ENCODE results near the gene ZIC5. TPM values are rescaled to one million over a fixed set of nuclear protein-coding genes. Genes with fewer than 3 reads are reported as not detected.
"Not testable (repeated sequence)": the region's sequence is repeated elsewhere in the genome, so short reads cannot be mapped to it uniquely, and the experiment has no call there.

Gene ZIC5
- total RNA-seq, 1 donor from 2014 or later = not detected

DNA sequence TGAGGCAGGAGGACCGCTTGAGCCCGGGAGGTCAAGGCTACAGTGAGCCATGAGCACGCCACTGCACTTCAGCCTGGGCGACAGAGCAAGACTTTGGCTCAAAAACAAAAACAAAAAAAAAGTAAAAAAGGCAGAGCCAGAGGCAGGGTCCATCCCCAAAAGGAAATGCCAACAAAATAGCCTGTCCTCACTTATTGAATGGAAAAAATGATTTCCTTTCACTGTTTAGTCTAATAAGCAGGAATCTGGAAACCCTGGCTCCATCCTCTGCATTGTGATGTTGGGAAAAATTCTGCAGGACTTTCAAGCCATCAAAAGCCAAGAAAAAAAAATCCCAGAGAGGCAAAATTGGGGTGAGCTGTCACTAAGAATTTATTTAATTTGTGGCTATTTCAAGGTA lies 23.2 kb downstream of the ZIC5 start:
- Mint-ChIP-seq H3K9me3 (no peaks in the 10 kb centered on the region), H3K4me3 (no peak overlapping the region), H3K36me3 (ENCODE audit: low read depth) (no peaks in the 10 kb centered on the region), H3K4me1 (no peaks in the 10 kb centered on the region), H3K27ac (no peak overlapping the region), H3K27me3 (peaks cover 68% of the 10 kb centered on the region)
- POLR2A ChIA-PET = no interaction called here
- no peak for DNase-seq
- no peak for ATAC-seq (ENCODE audit: low read depth)
- CTCF ChIA-PET = no interaction called here
- intact Hi-C loops (cut with micrococcal nuclease) = no loop called here
- TF ChIP-seq, protein P1, sequence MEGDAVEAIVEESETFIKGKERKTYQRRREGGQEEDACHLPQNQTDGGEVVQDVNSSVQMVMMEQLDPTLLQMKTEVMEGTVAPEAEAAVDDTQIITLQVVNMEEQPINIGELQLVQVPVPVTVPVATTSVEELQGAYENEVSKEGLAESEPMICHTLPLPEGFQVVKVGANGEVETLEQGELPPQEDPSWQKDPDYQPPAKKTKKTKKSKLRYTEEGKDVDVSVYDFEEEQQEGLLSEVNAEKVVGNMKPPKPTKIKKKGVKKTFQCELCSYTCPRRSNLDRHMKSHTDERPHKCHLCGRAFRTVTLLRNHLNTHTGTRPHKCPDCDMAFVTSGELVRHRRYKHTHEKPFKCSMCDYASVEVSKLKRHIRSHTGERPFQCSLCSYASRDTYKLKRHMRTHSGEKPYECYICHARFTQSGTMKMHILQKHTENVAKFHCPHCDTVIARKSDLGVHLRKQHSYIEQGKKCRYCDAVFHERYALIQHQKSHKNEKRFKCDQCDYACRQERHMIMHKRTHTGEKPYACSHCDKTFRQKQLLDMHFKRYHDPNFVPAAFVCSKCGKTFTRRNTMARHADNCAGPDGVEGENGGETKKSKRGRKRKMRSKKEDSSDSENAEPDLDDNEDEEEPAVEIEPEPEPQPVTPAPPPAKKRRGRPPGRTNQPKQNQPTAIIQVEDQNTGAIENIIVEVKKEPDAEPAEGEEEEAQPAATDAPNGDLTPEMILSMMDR (IDR thresholded peaks at IDR 0.05) = no peak

DNA sequence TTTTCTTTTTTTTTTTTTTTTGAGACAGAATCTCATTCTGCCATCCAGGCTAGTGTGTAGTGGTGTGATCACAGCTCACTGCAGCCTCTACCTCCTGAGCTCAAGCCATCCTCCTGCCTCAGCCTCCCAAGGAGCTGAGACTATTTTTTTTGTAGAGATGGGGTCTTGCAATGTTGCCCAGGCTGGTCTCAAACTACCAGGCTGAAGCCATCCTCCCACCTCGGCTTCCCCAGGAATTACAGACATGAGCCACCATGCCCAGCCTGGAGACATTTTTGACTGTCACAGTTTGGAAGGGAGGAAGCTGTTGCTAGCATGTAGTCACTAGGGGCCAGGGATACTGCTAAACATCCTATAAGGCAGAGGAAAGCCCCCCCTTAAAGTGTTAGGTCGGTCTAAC lies 23.9 kb downstream of the ZIC5 start:
- H3K4me1 Mint-ChIP-seq = no peaks in the 10 kb centered on the region
- peaks cover 63% of the 10 kb centered on the region for H3K27me3 Mint-ChIP-seq
- ATAC-seq (ENCODE audit: low read depth) (no peak), DNase-seq (no peak)
- H3K27ac Mint-ChIP-seq = no peak overlapping the region
- ChIA-PET POLR2A (no interaction called here), CTCF (no interaction called here)
- no peaks in the 10 kb centered on the region for H3K9me3 Mint-ChIP-seq
- H3K4me3 Mint-ChIP-seq = no peak overlapping the region
- no peaks in the 10 kb centered on the region for H3K36me3 Mint-ChIP-seq (ENCODE audit: low read depth)
- TF ChIP-seq, protein P1 (IDR thresholded peaks at IDR 0.05) = no peak
- intact Hi-C loops (cut with micrococcal nuclease) = no loop called here

DNA sequence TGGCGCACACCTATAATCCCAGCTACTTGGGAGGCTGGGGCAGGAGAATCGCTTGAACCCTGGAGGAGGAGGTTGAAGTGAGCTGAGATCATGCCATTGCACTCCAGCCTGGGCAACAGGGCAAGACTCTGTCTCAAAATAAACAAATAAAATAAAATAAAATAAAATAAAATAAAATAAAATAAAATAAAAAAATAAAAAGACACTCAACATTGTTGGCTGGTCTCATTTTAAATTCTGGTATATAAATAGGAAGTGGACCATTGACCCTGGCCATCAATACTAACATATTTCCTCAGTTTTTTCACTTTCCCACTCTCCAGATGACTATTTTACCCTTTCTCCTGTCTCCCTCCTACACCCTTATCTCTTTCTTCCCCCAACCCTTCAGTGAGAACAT lies 26.1 kb downstream of the ZIC5 start:
- H3K27ac Mint-ChIP-seq; POLR2A ChIA-PET; H3K36me3 Mint-ChIP-seq (ENCODE audit: low read depth); DNase-seq; H3K4me1 Mint-ChIP-seq; H3K4me3 Mint-ChIP-seq; CTCF ChIA-PET; ATAC-seq (ENCODE audit: low read depth); intact Hi-C loops (cut with micrococcal nuclease); H3K9me3 Mint-ChIP-seq: not testable (repeated sequence)
- H3K27me3 Mint-ChIP-seq = peaks cover 62% of the 10 kb centered on the region

DNA sequence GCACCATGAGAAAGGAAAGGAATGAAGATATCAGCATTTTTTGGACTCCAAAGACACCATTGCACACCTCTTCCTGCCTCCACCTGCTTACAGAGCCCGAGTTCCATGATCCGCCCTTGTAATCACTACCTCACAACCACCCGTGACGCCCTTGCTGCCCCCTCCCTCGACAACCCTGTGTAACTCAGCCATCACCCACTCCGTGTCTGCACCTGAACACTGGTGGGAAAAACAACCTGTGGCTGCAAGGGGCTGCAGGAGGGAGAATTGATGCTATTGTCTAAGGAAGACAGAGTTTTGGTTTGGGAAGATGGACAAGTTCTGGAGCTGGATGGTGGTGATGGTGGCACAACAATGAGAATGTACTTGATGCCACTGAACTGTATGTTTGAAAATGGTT lies 27.0 kb downstream of the ZIC5 start:
- Mint-ChIP-seq H3K36me3 (ENCODE audit: low read depth) (no peaks in the 10 kb centered on the region), H3K27ac (no peak overlapping the region), H3K4me3 (no peak overlapping the region), H3K27me3 (peaks cover 58% of the 10 kb centered on the region), H3K4me1 (no peaks in the 10 kb centered on the region), H3K9me3 (no peaks in the 10 kb centered on the region)
- intact Hi-C loops (cut with micrococcal nuclease) = no loop called here
- no peak for DNase-seq
- CTCF ChIA-PET = no interaction called here
- TF ChIP-seq, protein P1 (IDR thresholded peaks at IDR 0.05) = no peak
- POLR2A ChIA-PET = no interaction called here
- no peak for ATAC-seq (ENCODE audit: low read depth)

DNA sequence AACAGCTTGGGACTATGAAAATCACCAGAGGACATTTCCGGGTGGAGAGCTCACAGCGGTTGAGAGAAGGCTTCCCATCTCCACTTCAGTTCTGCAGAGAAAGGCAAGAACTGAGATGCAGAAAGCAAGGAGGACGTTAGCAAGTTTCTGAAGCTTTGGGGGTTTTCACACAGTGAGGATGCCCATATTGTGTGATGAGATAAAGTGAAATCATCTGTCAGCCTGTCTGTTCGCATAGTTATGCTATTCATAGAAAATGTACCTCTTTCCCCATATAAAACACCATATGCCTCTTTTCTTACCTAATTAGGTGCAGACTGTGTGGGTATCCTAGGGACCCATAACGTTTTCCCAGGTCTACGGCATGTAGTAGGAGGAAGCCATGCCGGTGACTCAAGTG lies 27.5 kb downstream of the ZIC5 start:
- DNase-seq = no peak
- TF ChIP-seq, protein P1 (IDR thresholded peaks at IDR 0.05) = no peak
- ChIA-PET CTCF (no interaction called here), POLR2A (no interaction called here)
- no peak for ATAC-seq (ENCODE audit: low read depth)
- Mint-ChIP-seq H3K9me3 (no peaks in the 10 kb centered on the region), H3K27me3 (peaks cover 53% of the 10 kb centered on the region), H3K36me3 (ENCODE audit: low read depth) (no peaks in the 10 kb centered on the region), H3K4me1 (no peaks in the 10 kb centered on the region), H3K4me3 (no peak overlapping the region), H3K27ac (no peak overlapping the region)
- intact Hi-C loops (cut with micrococcal nuclease) = no loop called here

DNA sequence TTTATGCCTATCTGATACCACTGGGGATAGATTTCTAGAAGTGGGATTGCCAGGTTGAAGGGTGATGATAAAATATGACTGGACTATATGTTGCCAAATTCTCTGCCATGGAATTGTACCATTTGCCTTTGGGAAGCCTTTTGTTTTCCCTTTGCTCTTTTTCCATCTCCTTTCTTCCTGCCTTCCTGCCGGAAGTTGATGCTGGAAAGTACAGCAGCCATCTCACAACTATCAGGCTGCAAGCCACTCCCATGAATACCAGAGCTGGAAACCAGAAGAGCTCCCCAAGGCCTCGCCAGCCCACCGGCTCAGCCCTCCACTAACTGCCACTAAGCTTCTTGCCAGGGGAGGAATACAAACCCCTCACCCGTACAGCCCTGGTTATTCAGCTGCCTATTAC lies 29.7 kb downstream of the ZIC5 start:
- no peaks in the 10 kb centered on the region for H3K9me3 Mint-ChIP-seq
- POLR2A ChIA-PET = no interaction called here
- no peak for ATAC-seq (ENCODE audit: low read depth)
- no peaks in the 10 kb centered on the region for H3K4me1 Mint-ChIP-seq
- no peak for DNase-seq
- CTCF ChIA-PET = no interaction called here
- H3K4me3 Mint-ChIP-seq = no peak overlapping the region
- H3K27me3 Mint-ChIP-seq = peaks cover 40% of the 10 kb centered on the region
- intact Hi-C loops (cut with micrococcal nuclease) = no loop called here
- TF ChIP-seq, protein P1 (IDR thresholded peaks at IDR 0.05) = no peak
- no peaks in the 10 kb centered on the region for H3K36me3 Mint-ChIP-seq (ENCODE audit: low read depth)
- H3K27ac Mint-ChIP-seq = no peak overlapping the region

Data from activated B cell treated with CpG ODN at 0.5 μM for 24 hours (primary cell).